ENCODE results near the gene ODF2. TPM values are rescaled to one million over a fixed set of nuclear protein-coding genes. Genes with fewer than 3 reads are reported as not detected.
"Not testable (repeated sequence)": the region's sequence is repeated elsewhere in the genome, so short reads cannot be mapped to it uniquely, and the experiment has no call there.

The ODF2 gene
- total and polyA plus RNA-seq, 3 donors from 2014 or later: 189 to 634 (median 421) TPM

DNA sequence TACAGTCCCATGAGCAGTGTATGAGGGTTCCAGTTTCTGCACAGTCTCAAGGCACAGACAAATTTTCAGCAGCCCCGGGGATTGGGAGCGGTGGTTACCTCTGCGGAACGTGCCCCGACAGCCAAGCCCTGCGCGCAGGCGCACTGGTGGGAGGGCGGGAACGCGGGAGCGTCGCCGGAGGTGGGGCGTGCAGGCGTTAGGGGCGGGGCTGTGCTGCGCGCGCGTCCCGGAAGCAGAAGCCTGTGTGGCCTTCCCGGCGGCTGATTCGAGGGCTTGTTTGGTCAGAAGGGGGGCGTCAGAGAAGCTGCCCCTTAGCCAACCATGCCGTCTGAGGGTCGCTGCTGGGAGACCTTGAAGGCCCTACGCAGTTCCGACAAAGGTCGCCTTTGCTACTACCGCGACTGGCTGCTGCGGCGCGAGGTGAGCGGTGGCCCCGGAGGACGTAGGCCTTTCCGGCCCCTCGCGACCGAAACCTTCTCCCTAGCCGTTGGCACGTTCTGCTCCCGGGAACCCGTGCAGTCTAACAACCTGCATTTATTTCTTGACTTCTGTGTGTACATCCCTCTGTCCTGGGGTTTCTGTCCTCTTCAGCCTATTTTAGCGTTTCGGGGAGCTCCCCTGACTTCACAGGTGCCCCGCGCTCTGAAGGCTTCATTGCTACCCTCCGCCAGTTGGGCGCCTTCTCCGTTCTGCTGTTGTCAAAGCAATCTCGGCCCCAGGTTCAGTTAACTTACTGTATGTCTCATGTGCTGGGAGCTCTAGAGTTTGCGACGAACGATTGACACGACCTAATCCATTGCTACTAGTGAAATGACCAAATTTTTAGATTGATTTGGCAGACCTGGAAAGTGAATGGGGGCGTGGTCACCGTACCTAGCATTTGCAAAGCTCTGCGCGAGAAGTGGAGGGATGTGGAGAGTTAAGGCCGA is 48.9 kb downstream of the ODF2 start, which contains the start of gene GLE1:
Gene GLE1, plus strand, starts transcription at position 235 of the 929 bp plus-strand sequence. Its CDS starts 87 bp downstream, at position 322.
- WGBS, 2 donors: 1% methylated on average over 60 to 64 of the region's 64 CpGs
- TF ChIP-seq POLR2A (IDR thresholded peaks at IDR 0.05): no peak
- TF ChIP-seq, protein P1, sequence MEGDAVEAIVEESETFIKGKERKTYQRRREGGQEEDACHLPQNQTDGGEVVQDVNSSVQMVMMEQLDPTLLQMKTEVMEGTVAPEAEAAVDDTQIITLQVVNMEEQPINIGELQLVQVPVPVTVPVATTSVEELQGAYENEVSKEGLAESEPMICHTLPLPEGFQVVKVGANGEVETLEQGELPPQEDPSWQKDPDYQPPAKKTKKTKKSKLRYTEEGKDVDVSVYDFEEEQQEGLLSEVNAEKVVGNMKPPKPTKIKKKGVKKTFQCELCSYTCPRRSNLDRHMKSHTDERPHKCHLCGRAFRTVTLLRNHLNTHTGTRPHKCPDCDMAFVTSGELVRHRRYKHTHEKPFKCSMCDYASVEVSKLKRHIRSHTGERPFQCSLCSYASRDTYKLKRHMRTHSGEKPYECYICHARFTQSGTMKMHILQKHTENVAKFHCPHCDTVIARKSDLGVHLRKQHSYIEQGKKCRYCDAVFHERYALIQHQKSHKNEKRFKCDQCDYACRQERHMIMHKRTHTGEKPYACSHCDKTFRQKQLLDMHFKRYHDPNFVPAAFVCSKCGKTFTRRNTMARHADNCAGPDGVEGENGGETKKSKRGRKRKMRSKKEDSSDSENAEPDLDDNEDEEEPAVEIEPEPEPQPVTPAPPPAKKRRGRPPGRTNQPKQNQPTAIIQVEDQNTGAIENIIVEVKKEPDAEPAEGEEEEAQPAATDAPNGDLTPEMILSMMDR (IDR thresholded peaks at IDR 0.05): no peak
- Histone ChIP-seq H3K27ac (peak within 1 kb of the TSS; percentile 69 to 82), H3K27me3 (no peaks in the 10 kb centered on the region), H3K4me1 (peaks cover 11% of the 10 kb centered on the region), H3K4me3 (peak within 1 kb of the TSS; percentile 83 to 84), H3K9me3 (no peaks in the 10 kb centered on the region), H3K36me3 (ENCODE audit: low read depth, missing control alignments) (no peaks in the 10 kb centered on the region)
- DNase-seq: peak; percentile 96
- intact Hi-C loops (cut with DNase I; ENCODE audit: low total_unique reads): no loop called here

GRCh38 chr9:128505414-128505765 is 49.6 kb downstream of the ODF2 start:
- H3K27me3 ChIP-seq: no peaks in the 10 kb centered on the region
- H3K4me3 ChIP-seq: peak overlapping the region; percentile 83 to 84
- TF ChIP-seq, protein P1 (IDR thresholded peaks at IDR 0.05): no peak
- no peak for TF ChIP-seq POLR2A (IDR thresholded peaks at IDR 0.05)
- WGBS, 2 donors: 20 to 21% methylated on average over 6 of the region's 6 CpGs
- H3K27ac ChIP-seq: peak overlapping the region in 1 of 2 donors; percentile 69
- intact Hi-C loops (cut with DNase I; ENCODE audit: low total_unique reads): no loop called here
- no peak for DNase-seq
- H3K9me3 ChIP-seq: no peaks in the 10 kb centered on the region
- H3K36me3 ChIP-seq (ENCODE audit: low read depth, missing control alignments): no peaks in the 10 kb centered on the region
- peaks cover 11% of the 10 kb centered on the region for H3K4me1 ChIP-seq

- H3K36me3 ChIP-seq (ENCODE audit: low read depth, missing control alignments); H3K9me3 ChIP-seq; H3K4me3 ChIP-seq; DNase-seq; H3K27ac ChIP-seq; H3K27me3 ChIP-seq; intact Hi-C loops (cut with DNase I; ENCODE audit: low total_unique reads): not testable (repeated sequence)
- 59% methylated on average over 12 of the region's 12 CpGs for WGBS, 2 donors
- peaks cover 11% of the 10 kb centered on the region for H3K4me1 ChIP-seq
Observed at GRCh38 chr9:128505906-128506305, 50.1 kb downstream of the ODF2 start.

DNA sequence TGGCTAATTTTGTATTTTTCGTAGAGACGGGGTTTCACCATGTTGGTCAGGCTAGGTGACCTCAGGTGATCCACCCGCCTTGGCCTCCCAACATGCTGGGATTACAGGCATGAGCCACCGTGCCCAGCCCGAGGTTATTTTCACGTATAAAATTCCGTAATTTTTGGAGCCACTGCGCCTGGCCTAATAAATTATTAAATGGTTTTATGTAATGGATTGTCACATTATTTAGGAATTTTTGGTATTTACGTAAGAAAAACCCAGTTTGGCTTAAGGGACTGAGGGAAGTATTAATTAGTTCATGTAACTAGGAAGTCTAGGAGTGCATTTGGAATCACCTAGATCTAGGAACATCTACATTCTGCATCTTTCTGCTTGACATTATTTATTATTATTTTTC is 57.0 kb downstream of the ODF2 start:
- TF ChIP-seq POLR2A (IDR thresholded peaks at IDR 0.05): no peak
- Histone ChIP-seq H3K36me3 (ENCODE audit: low read depth, missing control alignments) (no peaks in the 10 kb centered on the region), H3K4me3 (no peak overlapping the region), H3K4me1 (no peaks in the 10 kb centered on the region), H3K9me3 (no peaks in the 10 kb centered on the region), H3K27me3 (no peaks in the 10 kb centered on the region), H3K27ac (no peak overlapping the region)
- intact Hi-C loops (cut with DNase I; ENCODE audit: low total_unique reads): no loop called here
- WGBS, 2 donors: 95 to 97% methylated on average over 9 of the region's 9 CpGs
- DNase-seq: no peak

GRCh38 chr9:128521956-128522355 is 66.2 kb downstream of the ODF2 start:
- no peak overlapping the region for H3K4me3 ChIP-seq
- no peaks in the 10 kb centered on the region for H3K27me3 ChIP-seq
- no peaks in the 10 kb centered on the region for H3K9me3 ChIP-seq
- TF ChIP-seq, protein P1 (IDR thresholded peaks at IDR 0.05): no peak
- no peak for TF ChIP-seq POLR2A (IDR thresholded peaks at IDR 0.05)
- WGBS, 2 donors: 94% methylated on average over 6 of the region's 6 CpGs
- H3K27ac ChIP-seq: no peak overlapping the region
- H3K4me1 ChIP-seq: no peaks in the 10 kb centered on the region
- no peak for DNase-seq
- H3K36me3 ChIP-seq (ENCODE audit: low read depth, missing control alignments): no peaks in the 10 kb centered on the region
- intact Hi-C loops (cut with DNase I; ENCODE audit: low total_unique reads): no loop called here

Data from testis (tissue), 3 donors.